ENCODE measurements around the gene RPL37A.

DNA sequence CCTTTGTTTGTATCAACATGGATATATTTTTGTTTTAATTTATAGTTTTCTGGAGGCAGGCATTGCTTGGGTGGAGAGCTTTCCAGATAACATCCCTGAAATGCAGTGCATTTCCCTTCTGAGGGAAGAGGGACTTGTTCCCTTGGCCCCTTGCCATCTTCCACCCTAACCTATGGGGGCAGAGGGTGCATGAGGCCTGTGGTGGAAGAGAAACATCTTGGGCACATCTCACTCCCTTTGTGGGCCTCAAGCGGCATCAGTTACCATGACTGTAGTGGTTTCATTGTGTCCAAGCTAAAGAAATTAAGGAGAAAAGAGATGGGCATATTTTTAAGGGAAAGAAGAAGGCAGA lies 5.3 kb upstream of the RPL37A start:
- TF ChIP-seq POLR2A (IDR thresholded peaks at IDR 0.05), result no peak
- TF ChIP-seq, protein P1, sequence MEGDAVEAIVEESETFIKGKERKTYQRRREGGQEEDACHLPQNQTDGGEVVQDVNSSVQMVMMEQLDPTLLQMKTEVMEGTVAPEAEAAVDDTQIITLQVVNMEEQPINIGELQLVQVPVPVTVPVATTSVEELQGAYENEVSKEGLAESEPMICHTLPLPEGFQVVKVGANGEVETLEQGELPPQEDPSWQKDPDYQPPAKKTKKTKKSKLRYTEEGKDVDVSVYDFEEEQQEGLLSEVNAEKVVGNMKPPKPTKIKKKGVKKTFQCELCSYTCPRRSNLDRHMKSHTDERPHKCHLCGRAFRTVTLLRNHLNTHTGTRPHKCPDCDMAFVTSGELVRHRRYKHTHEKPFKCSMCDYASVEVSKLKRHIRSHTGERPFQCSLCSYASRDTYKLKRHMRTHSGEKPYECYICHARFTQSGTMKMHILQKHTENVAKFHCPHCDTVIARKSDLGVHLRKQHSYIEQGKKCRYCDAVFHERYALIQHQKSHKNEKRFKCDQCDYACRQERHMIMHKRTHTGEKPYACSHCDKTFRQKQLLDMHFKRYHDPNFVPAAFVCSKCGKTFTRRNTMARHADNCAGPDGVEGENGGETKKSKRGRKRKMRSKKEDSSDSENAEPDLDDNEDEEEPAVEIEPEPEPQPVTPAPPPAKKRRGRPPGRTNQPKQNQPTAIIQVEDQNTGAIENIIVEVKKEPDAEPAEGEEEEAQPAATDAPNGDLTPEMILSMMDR (IDR thresholded peaks at IDR 0.05), result no peak
